GM19452 (cell line): ENCODE data around the gene ZRANB3.
"Not testable (repeated sequence)": the region's sequence is repeated elsewhere in the genome, so short reads cannot be mapped to it uniquely, and the experiment has no call there.

Experiments used
- ATAC-seq: cut with Tn5 transposase; IDR thresholded peaks from one replicate; pipeline ENCODE4 v1.9.1; 2021; ENCODE audit not compliant: unreplicated experiment

The ZRANB3 gene

DNA sequence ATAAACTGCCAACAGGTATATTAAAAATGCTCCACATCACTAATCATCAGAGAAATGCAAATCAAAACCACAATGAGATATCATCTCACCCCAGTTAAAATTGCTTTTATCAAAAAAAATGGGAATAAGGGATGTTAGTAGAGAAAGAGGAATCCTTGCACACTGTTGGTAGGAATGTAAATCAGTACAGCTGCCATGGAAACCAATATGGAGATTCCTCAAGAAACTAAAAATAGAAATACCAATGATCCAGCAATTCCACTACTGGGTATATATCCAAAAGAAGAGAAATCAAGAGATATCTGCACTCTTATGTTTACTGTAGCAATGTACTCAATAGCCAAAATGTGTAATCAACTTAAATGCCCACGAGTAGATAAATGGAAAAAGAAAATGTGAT, 40.6 kb downstream of the ZRANB3 start:
- no peak for ATAC-seq

DNA sequence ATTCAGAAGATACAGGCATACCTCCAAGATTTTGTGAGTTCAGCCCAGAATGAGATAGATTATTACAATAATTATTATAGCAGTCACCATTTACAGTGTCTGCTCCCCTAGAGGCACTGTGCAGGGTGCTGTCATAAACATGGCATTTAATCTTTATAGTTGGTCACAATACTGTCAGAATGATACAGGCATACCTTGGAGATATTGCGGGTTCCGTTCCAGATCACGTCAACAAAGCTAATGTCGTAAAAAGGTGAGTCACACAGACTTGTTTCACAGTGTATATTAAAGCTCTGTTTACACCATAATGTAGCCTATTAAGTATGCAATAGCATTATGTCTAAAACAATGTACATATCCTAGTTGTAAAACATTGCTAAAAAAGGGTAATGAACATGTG, 45.6 kb downstream of the ZRANB3 start:
- no peak for ATAC-seq

DNA sequence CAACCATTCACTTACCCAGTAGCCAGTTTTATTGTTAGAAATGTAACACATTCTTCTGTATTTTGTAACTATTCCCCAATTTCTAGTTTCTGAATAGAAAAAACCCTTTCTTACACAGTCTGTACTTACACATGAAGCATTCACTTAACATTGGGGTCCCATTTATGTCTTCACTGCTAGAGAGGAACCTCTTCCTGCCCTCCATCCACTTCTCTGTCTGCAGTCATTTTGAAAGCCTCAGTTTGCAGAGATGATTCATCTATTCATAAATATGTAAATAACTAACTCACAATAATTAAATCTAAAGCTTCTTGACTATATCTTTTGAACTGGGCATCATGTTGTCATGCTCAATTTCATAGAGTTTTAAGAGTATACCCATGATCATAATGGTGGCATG, 55.9 kb downstream of the ZRANB3 start:
- ATAC-seq, result no peak

DNA sequence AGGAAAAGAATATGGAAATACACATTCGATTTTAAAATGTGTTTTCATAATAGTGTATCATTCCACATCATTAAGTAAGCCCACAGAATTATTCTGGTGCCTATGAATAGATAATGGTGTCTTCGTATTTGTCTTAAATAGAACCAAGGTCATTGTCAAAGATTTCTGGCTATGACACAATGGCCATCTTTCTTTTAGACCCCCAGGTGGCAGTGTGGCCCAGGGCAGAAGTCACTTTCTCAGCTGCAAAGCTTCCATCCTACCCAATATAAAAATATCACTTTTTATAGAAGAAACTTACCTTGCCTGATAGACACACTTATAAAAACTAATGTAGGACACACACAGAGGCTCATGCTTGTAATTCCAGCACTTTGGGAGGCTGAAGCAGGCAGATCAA, 57.5 kb downstream of the ZRANB3 start:
- ATAC-seq, result no peak

DNA sequence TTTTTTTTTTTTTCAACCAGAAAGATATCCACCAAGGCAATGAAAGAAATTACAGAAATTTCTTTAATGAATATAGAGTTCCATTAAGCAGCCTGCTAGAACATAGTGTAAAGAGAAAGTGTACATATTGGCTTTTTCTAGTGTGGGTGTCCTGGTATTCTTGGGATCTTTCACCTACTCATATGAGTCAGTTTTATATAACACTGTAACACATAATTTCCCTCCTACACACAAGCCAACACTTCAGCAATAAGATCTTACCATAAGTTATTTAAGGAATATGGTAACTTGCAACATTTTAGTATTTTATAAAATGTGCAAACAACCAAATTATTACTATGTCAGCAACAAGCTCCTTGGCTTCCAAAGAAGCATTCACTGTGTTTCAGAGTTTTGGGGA, 59.9 kb downstream of the ZRANB3 start:
- ATAC-seq, result no peak

DNA sequence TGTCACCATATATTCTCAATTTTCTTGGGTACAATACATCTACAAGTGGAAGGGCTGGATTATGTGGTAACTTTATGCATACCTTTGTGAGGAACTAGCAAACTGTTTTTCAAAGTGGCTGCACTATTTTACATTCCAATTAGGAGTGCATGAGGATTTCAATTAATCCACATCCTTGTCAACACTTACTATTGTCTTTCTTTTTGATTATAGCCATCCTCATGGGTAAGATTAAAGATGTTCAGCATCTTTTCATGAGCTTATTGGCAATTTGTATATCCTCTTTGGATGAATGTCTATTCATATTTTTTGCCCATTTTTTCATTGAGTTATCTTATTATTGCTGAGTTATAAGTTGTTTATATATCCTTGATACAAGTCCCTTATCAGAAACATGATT, 73.7 kb downstream of the ZRANB3 start:
- no peak for ATAC-seq

DNA sequence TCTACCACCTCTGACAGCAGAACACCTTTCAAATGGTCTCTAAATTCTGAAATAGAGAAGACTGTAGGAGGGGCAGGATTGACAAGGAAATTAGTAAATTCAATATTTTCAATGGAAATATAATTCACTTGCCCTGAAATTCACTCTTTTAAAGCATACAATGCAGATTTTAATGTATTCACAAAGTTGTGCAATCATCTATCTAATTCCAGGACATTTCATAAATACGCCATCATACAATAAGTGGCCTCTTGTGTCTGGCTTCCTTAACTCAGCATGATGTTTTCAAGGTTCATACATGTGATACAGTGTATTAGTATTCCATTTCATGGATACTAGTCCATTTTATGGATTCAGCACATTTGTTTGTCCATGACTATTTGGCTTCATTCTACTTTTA, 74.2 kb downstream of the ZRANB3 start:
- ATAC-seq, result no peak

DNA sequence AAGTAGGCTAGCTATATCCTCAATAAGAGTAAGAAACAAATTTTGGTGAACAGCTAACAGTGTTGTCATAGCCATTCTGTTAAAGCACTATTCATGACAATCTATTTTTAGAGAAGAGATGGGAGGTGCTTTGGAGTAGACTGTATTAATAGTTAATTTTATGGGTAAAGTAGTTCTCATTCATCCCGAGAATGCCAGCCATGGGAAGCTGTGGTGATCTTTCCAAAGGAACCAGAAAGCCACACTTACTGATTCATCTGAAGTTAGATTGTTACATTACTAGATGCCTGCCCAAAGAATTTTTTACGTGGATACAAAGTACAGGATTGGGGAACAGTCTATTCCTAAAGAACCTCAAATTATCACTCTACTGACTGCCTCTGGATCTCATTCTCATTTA, 74.6 kb downstream of the ZRANB3 start:
- no peak for ATAC-seq

DNA sequence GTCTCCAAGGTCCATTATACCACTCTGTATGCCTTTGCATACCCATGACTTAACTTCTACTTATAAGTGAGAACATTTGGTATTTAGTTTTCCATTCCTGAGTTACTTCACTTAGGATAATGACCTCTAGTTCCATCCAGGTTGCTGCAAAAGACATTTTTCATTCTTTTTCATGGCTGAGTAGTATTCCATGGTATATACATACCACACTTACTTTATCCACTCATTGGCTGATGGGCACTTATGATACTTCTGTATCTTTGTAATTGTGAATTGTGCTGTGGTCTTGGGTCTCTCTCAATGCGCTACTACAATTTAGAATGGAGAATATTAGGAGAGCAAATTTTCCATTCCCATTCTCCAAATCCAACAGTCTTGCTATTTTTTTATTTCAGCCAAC, 76.4 kb downstream of the ZRANB3 start:
- no peak for ATAC-seq

DNA sequence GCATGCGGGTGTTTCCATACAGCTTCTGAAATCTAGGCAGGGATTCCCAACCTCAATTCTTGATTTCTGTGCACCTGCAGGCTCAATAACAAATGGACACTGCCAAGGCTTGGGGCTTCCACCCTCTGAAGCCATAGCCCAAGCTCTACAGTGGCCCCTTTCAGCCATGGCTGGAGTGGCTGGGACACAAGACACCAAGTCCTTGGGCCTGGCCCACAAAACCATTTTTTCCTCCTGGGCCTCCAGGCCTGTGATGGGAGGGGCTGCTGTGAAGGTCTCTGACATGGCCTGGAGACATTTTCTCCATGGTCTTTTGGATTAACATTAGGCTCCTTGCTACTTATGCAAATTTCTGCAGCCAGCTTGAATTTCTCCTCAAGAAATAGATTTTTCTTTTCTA, 78.0 kb downstream of the ZRANB3 start:
- not testable (repeated sequence) for ATAC-seq

DNA sequence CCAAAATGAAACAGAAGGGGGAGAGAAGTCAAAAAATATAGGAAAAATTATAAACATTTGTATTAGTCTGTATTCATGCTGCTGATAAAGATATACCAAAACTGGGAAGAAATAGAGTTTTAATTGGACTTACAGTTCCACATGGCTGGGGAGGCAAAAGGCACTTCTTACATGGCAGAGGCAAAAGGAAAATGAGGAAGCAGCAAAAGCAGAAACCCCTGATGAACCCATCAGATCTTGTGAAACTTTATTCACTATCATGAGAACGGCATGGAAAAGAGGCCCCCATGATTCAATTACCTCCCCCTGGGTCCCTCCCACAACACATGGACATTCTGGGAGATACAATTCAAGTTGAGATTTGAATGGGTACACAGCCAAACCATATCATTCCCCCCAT, 79.1 kb downstream of the ZRANB3 start:
- no peak for ATAC-seq

DNA sequence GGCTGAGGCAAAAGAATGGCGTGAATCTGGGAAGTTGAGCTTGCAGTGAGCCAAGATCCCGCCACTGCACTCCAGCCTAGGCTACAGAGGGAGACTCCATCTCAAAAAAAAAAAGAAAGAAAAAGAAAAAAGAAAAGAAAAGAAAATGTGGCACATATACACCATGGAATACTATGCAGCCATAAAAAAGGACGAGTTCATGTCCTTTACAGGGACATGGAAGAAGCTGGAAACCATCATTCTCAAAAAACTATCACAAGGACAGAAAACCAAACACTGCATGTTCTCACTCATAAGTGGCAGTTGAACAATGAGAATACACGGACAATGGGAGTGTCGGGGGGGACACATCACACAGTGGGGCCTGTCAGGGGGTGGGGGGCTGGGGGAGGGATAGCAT, 88.0 kb downstream of the ZRANB3 start:
- not testable (repeated sequence) for ATAC-seq

DNA sequence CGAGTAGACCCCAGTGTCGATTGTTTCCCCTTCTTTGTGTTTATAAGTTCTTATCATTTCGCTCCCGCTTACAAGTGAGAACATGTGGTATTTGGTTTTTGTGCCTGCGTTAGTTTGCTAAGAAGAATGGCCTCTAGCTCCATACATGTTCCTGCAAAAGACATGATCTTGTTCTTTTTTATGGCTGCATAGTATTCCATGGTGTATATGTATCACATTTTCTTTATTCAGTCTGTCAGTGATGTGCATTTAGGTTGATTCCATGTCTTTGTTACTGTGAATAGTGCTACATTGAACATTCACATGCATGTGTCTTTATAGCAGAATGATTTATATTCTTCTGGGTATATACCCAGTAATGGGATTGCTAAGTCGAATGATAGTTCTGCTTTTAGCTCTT, 95.9 kb downstream of the ZRANB3 start:
- ATAC-seq, result not testable (repeated sequence)

DNA sequence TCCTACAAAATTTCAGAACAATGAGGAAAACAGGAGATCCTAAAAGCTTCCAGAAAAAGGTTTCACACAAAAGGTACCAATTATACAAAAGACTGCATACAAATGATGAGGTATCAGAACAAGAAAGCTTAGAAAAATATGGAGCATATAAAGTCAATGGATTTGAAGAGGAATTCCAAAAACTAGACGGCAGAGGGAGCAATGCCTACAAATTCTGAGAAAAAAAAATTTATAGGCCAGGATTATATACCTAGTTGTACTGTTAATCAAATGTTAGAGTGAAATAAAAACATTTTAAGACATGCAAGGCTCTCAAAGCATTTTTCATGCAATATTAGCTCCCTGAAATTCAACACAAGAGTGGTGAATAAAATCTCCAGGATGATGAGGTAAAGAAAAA, 106.2 kb downstream of the ZRANB3 start:
- ATAC-seq, result no peak

DNA sequence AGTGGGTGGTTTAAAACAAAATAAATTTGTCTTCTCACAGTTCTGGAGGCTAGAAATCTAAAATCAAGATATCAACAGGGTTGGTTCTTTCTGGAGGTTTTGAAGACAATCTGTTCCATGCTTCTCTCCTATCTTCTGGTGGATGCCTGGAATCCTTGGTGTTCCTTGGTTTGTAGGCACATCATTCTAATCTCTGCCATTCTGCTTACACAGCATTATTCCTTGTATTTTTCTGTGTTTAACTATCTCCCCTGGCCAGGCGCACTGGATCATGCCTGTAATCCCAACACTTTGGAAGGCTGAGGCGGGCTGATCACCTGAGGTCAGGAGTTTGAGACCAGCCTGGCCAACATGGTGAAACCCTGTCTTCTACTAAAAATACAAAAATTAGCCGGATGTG, 108.1 kb downstream of the ZRANB3 start:
- ATAC-seq, result no peak

DNA sequence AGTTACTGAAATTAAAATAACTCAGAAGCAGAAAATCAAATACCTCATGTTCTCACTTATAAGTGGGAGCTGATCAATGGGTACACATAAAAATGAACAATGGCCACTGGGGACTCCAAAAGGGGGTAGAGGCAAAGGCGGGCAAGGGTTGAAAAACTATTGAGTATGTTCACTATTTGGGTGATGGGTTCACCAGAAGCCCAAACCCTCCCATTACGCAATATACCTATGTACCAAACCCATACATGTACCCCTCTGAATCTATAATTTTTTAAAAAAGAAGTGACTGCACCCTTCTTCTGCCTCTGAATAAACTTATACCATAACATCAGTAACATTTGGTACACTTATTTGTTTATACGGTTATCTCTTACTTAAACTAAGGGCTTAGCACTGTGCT, 119.4 kb downstream of the ZRANB3 start:
- no peak for ATAC-seq

DNA sequence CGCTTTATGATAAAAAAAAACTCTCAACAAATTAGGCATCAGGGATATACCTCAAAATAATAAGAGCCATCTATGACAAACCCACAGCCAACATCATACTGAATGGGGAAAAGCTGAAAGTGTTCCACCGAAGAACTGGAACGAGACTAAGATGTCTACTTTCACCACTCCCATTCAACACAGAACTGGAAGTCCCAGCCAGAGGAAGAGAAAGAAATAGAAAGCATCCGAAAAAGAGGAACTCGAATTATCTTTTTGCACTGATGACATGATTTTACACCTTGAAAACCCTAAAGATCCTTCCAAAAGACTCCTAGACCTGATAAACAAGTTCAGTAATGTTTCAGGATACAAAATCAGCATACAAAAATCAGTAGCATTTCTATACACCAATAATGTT, 121.6 kb downstream of the ZRANB3 start:
- ATAC-seq, result no peak

DNA sequence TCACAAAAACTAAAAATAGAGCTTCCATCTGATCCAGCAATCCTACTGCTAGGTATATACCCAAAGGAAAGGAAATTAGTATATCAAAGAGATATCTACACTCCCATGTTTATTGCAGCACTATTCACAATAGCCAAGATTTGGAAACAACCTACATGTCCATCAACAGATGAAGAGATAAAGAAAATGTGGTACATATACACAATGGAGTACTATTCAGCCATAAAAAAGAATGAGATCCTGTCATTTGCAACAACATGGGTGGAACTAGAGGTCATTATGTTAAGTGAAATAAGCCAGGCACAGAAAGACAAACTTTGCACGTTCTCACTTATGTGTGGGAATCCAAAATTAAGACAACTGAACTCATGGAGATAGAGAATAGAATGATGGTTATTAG, 134.8 kb downstream of the ZRANB3 start:
- ATAC-seq, result not testable (repeated sequence)

DNA sequence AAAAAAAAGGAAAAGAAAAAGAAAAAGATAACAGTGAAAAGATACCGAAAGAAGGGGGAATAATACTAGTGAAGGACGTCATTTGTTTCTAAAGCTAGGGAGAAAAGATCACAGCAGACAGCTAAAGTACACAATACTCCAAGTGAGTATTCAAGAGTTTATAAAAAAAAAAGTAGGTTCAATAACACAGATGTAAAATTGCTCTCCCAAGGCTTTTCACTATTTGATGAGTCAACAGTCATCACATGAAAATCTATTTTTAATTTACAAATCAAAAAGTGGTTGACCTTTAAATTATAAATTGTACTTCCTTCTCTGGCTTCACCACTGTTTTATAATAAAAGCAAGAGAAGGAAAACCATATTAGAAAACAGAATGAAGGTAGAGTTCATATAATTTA, 144.0 kb downstream of the ZRANB3 start:
- no peak for ATAC-seq

DNA sequence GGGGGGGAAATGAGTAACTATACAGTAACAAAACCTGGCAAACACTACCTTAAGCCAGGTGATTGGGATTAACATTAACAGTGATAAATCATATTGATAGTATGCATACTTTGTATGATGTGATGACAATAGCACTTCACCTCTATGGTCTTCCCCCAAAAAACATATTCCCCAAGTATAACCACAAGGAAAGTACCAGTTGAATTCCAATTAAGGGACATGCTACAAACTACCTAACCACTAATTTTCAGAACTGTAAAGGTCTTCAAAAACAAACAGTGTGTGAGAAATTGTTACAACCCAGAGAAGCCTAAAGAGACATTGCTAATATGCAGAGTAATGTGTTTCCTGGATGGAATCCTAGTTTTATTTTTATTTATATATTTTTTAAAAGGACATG, 152.4 kb downstream of the ZRANB3 start:
- no peak for ATAC-seq

DNA sequence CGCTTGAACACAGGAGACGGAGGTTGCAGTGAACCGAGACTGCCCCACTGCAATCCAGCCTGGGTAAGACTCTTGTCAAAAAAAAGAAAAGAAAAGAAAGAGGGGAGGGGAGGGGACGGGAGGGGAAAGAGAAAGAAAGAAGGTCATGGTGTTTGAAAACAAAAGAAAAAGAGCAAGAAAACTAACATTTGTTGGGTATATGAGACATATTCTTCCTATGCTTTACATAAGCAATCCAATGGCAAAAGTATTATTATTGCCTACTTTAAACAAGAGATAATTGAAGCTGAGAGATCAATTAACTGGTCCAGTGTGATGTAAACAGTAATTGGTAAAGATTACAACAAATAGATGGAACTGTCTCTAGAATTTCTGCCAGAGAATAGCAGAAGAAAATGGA, 157.3 kb downstream of the ZRANB3 start:
- ATAC-seq, result no peak

DNA sequence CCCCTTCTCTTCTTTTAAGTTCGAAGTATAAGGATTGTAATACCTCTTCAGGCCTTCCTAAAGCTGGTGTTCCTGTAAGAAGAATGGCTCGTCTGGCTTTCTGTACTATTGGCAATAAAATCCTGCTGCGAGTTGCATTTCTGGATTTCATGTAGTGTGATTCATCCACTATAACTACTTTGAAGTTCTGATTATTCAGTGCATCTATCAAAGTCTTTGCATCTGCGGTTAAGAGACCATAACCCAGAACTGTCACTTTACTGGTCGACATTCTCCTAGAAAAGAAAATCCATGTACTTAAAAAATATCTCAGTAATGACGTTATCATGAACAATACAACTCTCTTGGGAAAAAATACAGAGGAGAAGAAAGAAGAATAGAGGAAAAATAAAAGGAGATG, 181.1 kb downstream of the ZRANB3 start:
- ATAC-seq, result no peak

DNA sequence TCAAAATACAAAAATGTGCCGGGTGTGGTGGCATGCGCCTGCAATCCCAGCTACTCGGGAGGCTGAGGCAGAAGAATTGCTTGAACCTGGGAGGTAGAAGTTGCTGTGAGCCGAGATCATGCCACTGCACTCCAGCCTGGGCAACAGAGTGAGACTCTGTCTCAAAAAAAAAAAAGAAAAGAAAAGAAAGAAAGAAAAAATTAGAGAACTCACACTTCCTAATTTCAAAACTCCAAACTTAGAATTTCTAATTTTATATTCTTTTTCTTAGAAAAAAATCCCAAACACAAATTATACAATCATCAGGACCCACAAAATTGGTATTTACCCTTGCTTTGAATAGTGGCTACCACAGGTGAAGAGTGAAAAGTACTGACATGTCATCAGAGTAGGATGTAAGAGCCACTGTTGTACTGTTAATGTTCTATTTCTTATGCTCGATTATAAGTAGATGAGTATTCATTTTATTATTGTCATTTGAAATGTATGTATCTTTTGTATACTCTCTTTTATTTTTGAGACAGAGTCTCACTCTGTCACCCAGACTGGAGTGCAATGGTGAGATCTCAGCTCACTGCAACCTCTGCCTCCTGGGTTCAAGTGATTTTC, 182.8 kb downstream of the ZRANB3 start:
- not testable (repeated sequence) for ATAC-seq

DNA sequence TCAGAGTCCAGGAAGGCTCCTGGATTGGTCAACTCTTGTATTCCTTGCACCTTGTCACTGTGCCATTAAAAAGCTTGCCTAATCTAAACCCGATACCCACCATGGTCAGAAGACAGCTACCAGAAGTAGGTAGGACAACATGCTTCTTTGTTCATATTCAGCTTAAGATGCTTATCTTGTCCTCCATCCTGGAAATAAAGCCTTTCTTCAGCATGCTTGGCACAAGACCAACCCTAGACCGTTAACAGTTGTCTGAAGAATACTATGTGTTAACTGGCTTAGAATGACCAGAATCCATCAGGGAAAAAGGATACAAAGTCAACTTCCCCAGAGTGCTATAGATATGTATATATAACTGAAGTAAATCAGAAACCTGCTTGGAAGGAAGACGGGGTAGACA, 193.9 kb downstream of the ZRANB3 start:
- ATAC-seq, result no peak
